ENCODE data around the gene VAV1.

VAV1 gene

DNA sequence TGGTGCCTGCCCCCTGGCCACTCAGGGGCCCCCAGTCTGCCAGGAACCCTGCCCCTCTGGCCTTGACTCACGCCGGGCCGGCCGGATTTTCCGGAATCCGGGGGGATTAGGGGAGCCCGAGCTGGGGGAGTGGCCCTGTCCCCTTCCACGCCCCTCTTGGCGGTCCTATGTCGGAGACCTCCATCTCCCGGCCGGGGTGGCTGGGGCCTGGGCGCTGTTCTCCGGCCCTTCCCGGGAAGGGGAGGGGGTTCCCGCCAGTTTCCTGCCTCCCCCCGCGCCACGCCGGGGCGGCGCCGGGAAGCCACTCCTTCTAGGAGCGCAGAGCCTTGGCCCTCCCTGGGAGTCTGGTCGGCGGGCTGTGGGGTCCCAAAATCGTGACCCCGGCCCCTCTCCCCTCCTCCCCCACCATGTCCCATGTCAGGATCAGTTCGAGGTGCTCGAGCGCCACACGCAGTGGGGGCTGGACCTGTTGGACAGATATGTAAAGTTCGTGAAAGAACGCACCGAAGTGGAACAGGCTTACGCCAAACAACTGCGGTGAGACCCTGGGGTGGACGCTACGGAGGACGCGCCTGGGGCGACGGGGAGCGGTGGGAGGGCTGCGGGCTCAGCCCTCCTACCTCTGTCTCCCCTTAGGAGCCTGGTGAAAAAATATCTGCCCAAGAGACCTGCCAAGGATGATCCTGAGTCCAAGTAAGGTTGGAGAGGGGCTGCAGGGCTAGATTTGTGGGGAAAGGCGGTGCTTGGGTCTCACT is 31.7 kb upstream of the VAV1 start:
- Histone ChIP-seq H3K4me2 (ENCODE audit: low read length) (peak overlapping the region; percentile 96), H3K27me3 (ENCODE audit: insufficient read depth, low read length) (no peaks in the 10 kb centered on the region), H3F3A (ENCODE audit: insufficient read depth, low read length) (peaks cover 7% of the 10 kb centered on the region; the same call in 1 of the 2 replicates), H3K4me3 (ENCODE audit: low read depth, low read length, poor library complexity, severe bottlenecking) (peak overlapping the region; percentile 89), H3K9me3 (ENCODE audit: low read length) (no peaks in the 10 kb centered on the region), H2AFZ (ENCODE audit: low read length) (no peak overlapping the region), H3K27ac (ENCODE audit: low read depth, low read length, poor library complexity, severe bottlenecking) (peak overlapping the region; percentile 85), H3K9ac (ENCODE audit: low read length) (peak overlapping the region; percentile 81), H3K79me2 (ENCODE audit: insufficient read depth, low read length) (no peaks in the 10 kb centered on the region), H3K4me1 (ENCODE audit: insufficient read depth, low read length, severe bottlenecking) (peaks cover 39% of the 10 kb centered on the region), H3K36me3 (ENCODE audit: insufficient read depth, low read length) (peaks cover 32% of the 10 kb centered on the region; the same call in 1 of the 2 replicates), H3K9me2 (ENCODE audit: low read depth, low read length) (no peaks in the 10 kb centered on the region), H4K20me1 (ENCODE audit: insufficient read depth, low read length) (no peaks in the 10 kb centered on the region)
- no peak for TF ChIP-seq EZH2 (IDR thresholded peaks at IDR 0.05; ENCODE audit: borderline replicate concordance, low read length)
- TF ChIP-seq, protein P1, sequence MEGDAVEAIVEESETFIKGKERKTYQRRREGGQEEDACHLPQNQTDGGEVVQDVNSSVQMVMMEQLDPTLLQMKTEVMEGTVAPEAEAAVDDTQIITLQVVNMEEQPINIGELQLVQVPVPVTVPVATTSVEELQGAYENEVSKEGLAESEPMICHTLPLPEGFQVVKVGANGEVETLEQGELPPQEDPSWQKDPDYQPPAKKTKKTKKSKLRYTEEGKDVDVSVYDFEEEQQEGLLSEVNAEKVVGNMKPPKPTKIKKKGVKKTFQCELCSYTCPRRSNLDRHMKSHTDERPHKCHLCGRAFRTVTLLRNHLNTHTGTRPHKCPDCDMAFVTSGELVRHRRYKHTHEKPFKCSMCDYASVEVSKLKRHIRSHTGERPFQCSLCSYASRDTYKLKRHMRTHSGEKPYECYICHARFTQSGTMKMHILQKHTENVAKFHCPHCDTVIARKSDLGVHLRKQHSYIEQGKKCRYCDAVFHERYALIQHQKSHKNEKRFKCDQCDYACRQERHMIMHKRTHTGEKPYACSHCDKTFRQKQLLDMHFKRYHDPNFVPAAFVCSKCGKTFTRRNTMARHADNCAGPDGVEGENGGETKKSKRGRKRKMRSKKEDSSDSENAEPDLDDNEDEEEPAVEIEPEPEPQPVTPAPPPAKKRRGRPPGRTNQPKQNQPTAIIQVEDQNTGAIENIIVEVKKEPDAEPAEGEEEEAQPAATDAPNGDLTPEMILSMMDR (IDR thresholded peaks at IDR 0.05; ENCODE audit: low read length), result no peak

DNA sequence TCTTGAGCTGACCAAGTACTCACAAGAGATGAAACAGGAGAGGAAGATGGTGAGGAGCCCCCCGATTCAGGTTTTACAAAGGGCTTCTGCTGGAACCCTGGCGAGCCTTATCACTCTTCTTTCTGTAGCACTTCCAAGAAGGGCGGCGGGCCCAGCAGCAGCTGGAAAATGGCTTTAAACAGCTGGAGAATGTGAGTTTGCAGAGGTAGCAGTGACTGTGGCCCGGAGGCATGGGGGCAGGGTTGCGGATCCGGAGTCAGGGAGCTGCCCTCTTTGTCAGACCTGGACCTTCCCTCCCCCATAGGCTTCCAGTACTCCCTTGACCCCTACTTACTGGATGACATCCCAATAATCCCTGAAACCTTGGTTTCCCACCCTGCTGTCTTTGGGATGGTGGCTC is 29.4 kb upstream of the VAV1 start:
- Histone ChIP-seq H3K9ac (ENCODE audit: low read length) (no peak overlapping the region), H4K20me1 (ENCODE audit: insufficient read depth, low read length) (no peaks in the 10 kb centered on the region), H3K36me3 (ENCODE audit: insufficient read depth, low read length) (peaks cover 52% of the 10 kb centered on the region), H3K79me2 (ENCODE audit: insufficient read depth, low read length) (no peaks in the 10 kb centered on the region), H3K9me3 (ENCODE audit: low read length) (no peaks in the 10 kb centered on the region), H3K4me3 (ENCODE audit: low read depth, low read length, poor library complexity, severe bottlenecking) (no peak overlapping the region), H3F3A (ENCODE audit: insufficient read depth, low read length) (peaks cover 6% of the 10 kb centered on the region; the same call in 1 of the 2 replicates), H3K9me2 (ENCODE audit: low read depth, low read length) (no peaks in the 10 kb centered on the region), H3K27me3 (ENCODE audit: insufficient read depth, low read length) (no peaks in the 10 kb centered on the region), H3K27ac (ENCODE audit: low read depth, low read length, poor library complexity, severe bottlenecking) (no peak overlapping the region), H3K4me2 (ENCODE audit: low read length) (no peak overlapping the region), H3K4me1 (ENCODE audit: insufficient read depth, low read length, severe bottlenecking) (peaks cover 31% of the 10 kb centered on the region), H2AFZ (ENCODE audit: low read length) (no peak overlapping the region)
- no peak for TF ChIP-seq EZH2 (IDR thresholded peaks at IDR 0.05; ENCODE audit: borderline replicate concordance, low read length)
- TF ChIP-seq, protein P1 (IDR thresholded peaks at IDR 0.05; ENCODE audit: low read length), result no peak

- no peak overlapping the region for H3K4me2 ChIP-seq (ENCODE audit: low read length)
- H3K9me3 ChIP-seq (ENCODE audit: low read length), result no peaks in the 10 kb centered on the region
- no peaks in the 10 kb centered on the region for H4K20me1 ChIP-seq (ENCODE audit: insufficient read depth, low read length)
- no peaks in the 10 kb centered on the region for H3K9me2 ChIP-seq (ENCODE audit: low read depth, low read length)
- H3F3A ChIP-seq (ENCODE audit: insufficient read depth, low read length), result no peaks in the 10 kb centered on the region
- no peak overlapping the region for H3K9ac ChIP-seq (ENCODE audit: low read length)
- H3K79me2 ChIP-seq (ENCODE audit: insufficient read depth, low read length), result no peaks in the 10 kb centered on the region
- no peak overlapping the region for H2AFZ ChIP-seq (ENCODE audit: low read length)
- no peaks in the 10 kb centered on the region for H3K27me3 ChIP-seq (ENCODE audit: insufficient read depth, low read length)
- H3K4me3 ChIP-seq (ENCODE audit: low read depth, low read length, poor library complexity, severe bottlenecking), result no peak overlapping the region
- H3K27ac ChIP-seq (ENCODE audit: low read depth, low read length, poor library complexity, severe bottlenecking), result no peak overlapping the region
- H3K4me1 ChIP-seq (ENCODE audit: insufficient read depth, low read length, severe bottlenecking), result peaks cover 23% of the 10 kb centered on the region
- no peak for TF ChIP-seq EZH2 (IDR thresholded peaks at IDR 0.05; ENCODE audit: borderline replicate concordance, low read length)
- TF ChIP-seq, protein P1 (IDR thresholded peaks at IDR 0.05; ENCODE audit: low read length), result no peak
- H3K36me3 ChIP-seq (ENCODE audit: insufficient read depth, low read length), result peaks cover 59% of the 10 kb centered on the region
Observed at GRCh38 chr19:6743714-6744380, 28.7 kb upstream of the VAV1 start.
